ENCODE data around the gene PCDHGA5.

- TF ChIP-seq CTCF (IDR thresholded peaks at IDR 0.05) (no peak), POLR2A (IDR thresholded peaks at IDR 0.05) (no peak)
Observed at GRCh38 chr5:141355641-141356040, 8.3 kb upstream of the PCDHGA5 start.
